ENCODE measurements around the gene COBL. TPM values are rescaled to one million over a fixed set of nuclear protein-coding genes. Genes with fewer than 3 reads are reported as not detected.

Gene COBL
- total RNA-seq, 1 experiment from 2014 or later = 52.3 TPM

DNA sequence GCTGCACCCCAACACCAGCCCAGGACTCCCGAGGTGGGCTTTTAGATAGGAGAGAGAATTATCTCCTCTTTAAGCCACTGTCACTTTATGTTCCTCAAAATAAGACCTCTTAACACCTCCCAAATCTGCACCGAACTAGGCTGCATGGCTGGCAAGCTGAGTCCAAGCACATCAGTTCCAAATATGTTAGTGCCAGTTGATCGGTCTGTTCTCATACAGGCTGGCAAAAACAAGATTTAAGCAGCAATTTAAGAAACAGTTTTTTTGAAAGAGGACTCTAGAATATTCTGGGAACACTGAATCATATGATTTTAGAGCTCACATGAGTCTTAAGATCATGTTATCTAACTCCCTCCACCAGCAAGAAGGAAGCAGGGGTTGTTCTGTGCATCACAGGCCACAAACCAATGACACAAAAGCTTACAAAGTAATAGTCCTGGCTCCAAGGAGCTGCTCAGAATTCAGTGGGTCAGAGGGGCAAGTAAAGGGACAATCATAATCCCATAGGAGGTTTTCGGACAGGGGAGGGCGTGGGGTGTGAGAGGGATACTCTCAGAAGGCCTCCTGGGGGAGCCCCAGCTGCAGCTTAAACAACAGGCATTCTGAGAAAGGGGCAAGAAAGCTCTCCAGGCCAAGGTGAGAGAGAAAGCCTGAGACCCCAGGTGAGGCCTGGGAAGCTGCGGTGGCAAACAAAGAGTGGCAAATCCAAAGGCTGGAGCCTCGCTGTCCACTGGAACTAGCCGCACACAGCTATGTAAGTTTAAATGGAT lies 7.1 kb downstream of the COBL start:
- H3T11ph ChIP-seq (ENCODE audit: low read length) = no peak overlapping the region
- H4K8ac ChIP-seq (replicated peaks; ENCODE audit: insufficient read length, low read depth, low read length) = no peak overlapping the region
- H2BK120ac ChIP-seq (ENCODE audit: low read depth, low read length, poor library complexity, severe bottlenecking) = no peak overlapping the region
- H4K5ac ChIP-seq (ENCODE audit: insufficient read length, low read depth, low read length) = no peak overlapping the region
- no peaks in the 10 kb centered on the region for H3K23me2 ChIP-seq (ENCODE audit: insufficient read length, low read depth, low read length, poor library complexity, severe bottlenecking)
- H2BK15ac ChIP-seq (ENCODE audit: low read depth, low read length) = no peak overlapping the region
- Mint-ChIP-seq H3K9me3 (no peaks in the 10 kb centered on the region), H3K4me1 (peaks cover 78 to 82% of the 10 kb centered on the region in 2 experiments), H3K27ac (peak overlapping the region in 2 of 3 experiments; percentile 59 to 75; a peak in 3 of 7 replicates), H3K36me3 (ENCODE audit: insufficient read depth in 1 of 3, low read depth in 3 of 3) (no peaks in the 10 kb centered on the region; a peak in 1 of 7 replicates), H3K4me3 (no peak overlapping the region), H3K27me3 (ENCODE audit: low read depth) (no peaks in the 10 kb centered on the region)
- no peak overlapping the region for H3K56ac ChIP-seq (ENCODE audit: insufficient read length, low read depth, low read length)
- peaks cover 5% of the 10 kb centered on the region; the same call in 1 of the 2 replicates for H3K4me1 ChIP-seq (ENCODE audit: insufficient read depth, low read length)
- H3K4me2 ChIP-seq (ENCODE audit: insufficient read depth, insufficient read length, low read length) = no peak overlapping the region
- H3K27ac ChIP-seq (ENCODE audit: insufficient read length, low read depth, low read length) = no peak overlapping the region
- H4K20me1 ChIP-seq (ENCODE audit: control insufficient read depth, insufficient read depth, insufficient read length) = no peaks in the 10 kb centered on the region
- no peak overlapping the region for H3K18ac ChIP-seq (ENCODE audit: insufficient read length, low read depth, low read length)
- H4K91ac ChIP-seq (ENCODE audit: insufficient read length, low read depth, low read length) = no peak overlapping the region
- H2BK12ac ChIP-seq (ENCODE audit: insufficient read length, low read depth, low read length) = no peak overlapping the region
- no peak overlapping the region for H3K23ac ChIP-seq (ENCODE audit: insufficient read length, low read depth, low read length)
- H3K79me1 ChIP-seq (ENCODE audit: insufficient read depth, low read depth, low read length, poor library complexity, severe bottlenecking) = no peaks in the 10 kb centered on the region
- no peak overlapping the region for H3K4ac ChIP-seq (ENCODE audit: low read depth, low read length)
- TF ChIP-seq, protein P1, sequence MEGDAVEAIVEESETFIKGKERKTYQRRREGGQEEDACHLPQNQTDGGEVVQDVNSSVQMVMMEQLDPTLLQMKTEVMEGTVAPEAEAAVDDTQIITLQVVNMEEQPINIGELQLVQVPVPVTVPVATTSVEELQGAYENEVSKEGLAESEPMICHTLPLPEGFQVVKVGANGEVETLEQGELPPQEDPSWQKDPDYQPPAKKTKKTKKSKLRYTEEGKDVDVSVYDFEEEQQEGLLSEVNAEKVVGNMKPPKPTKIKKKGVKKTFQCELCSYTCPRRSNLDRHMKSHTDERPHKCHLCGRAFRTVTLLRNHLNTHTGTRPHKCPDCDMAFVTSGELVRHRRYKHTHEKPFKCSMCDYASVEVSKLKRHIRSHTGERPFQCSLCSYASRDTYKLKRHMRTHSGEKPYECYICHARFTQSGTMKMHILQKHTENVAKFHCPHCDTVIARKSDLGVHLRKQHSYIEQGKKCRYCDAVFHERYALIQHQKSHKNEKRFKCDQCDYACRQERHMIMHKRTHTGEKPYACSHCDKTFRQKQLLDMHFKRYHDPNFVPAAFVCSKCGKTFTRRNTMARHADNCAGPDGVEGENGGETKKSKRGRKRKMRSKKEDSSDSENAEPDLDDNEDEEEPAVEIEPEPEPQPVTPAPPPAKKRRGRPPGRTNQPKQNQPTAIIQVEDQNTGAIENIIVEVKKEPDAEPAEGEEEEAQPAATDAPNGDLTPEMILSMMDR (conservative IDR thresholded peaks at IDR 0.05) = peak; percentile 26; the same call in 1 of the 3 replicates
- no peak overlapping the region for H2BK20ac ChIP-seq (ENCODE audit: low read depth, low read length, poor library complexity, severe bottlenecking)
- no peak overlapping the region for H2AFZ ChIP-seq (ENCODE audit: low read length)
- H3K14ac ChIP-seq (ENCODE audit: insufficient read depth, low read length) = no peak overlapping the region
- peaks cover 1% of the 10 kb centered on the region; the same call in 1 of the 2 replicates for H3K79me2 ChIP-seq (ENCODE audit: insufficient read depth, low read length)
- no peaks in the 10 kb centered on the region for H3K27me3 ChIP-seq (ENCODE audit: insufficient read depth, low read length)
- WGBS (ENCODE audit: extremely low coverage, insufficient read length, low lambda C conversion rate) = no CpG with 5 or more reads among the region's 8 CpGs
- no peak overlapping the region for H2BK5ac ChIP-seq (ENCODE audit: insufficient read length, low read length)
- H2AK5ac ChIP-seq (ENCODE audit: insufficient read length, low read length) = no peak overlapping the region
- no peak overlapping the region for H3K9ac ChIP-seq (ENCODE audit: extremely low read depth, insufficient read length, low read length)
- H3K9me3 ChIP-seq (ENCODE audit: control insufficient read depth, low read depth, low read length) = no peaks in the 10 kb centered on the region
- no peak for DNase-seq

Data from H9 (cell line).